Epithelial cell of proximal tubule (primary cell): Measurements from ENCODE around the gene TTLL10. TPM values are rescaled to one million over a fixed set of nuclear protein-coding genes. Genes with fewer than 3 reads are reported as not detected.
"Not testable (repeated sequence)": the region's sequence is repeated elsewhere in the genome, so short reads cannot be mapped to it uniquely, and the experiment has no call there.

Source experiments
- DNase-seq: peaks from one replicate; pipeline ENCODE4 v3.0.0-alpha.2; 2011; ENCODE audit warnings: low read depth
- H3K4me3 ChIP-seq: 2 replicates; pipeline ENCODE4 v1.5.1; 2011; ENCODE audit warnings: low read depth, mild to moderate bottlenecking, low read length
- CTCF ChIP-seq: conservative IDR thresholded peaks from 2 replicates; pipeline ENCODE4 v1.5.1; 2012; ENCODE audit warnings: low read depth, mild to moderate bottlenecking, low read length
- total RNA-seq: library from RNA; depleted of rRNA; stranded (reverse); fragments of >200 nt; gene quantifications from 2 replicates; pipeline ENCODE4 v1.2.3, GENCODE V29; 2015

The TTLL10 gene
- total RNA-seq, 1 donor from 2014 or later, result not detected

- DNase-seq, result no peak
- TF ChIP-seq CTCF, result no peak
- H3K4me3 ChIP-seq, result no peak overlapping the region
Observed at GRCh38 chr1:1146596-1146995, 27.1 kb upstream of the TTLL10 start.

- H3K4me3 ChIP-seq, result no peak overlapping the region
- TF ChIP-seq CTCF, result no peak
- DNase-seq, result no peak
Observed at GRCh38 chr1:1148061-1148460, 25.6 kb upstream of the TTLL10 start.

GRCh38 chr1:1148569-1148968 lies 25.1 kb upstream of the TTLL10 start:
- no peak for TF ChIP-seq CTCF
- no peak overlapping the region for H3K4me3 ChIP-seq
- no peak for DNase-seq

- DNase-seq, result no peak
- no peak for TF ChIP-seq CTCF
- H3K4me3 ChIP-seq, result no peak overlapping the region
Observed at GRCh38 chr1:1149416-1149815, 24.3 kb upstream of the TTLL10 start.

- no peak for DNase-seq
- TF ChIP-seq CTCF, result no peak
- no peak overlapping the region for H3K4me3 ChIP-seq
Observed at GRCh38 chr1:1150100-1150499, 23.6 kb upstream of the TTLL10 start.

- no peak overlapping the region for H3K4me3 ChIP-seq
- DNase-seq, result no peak
- no peak for TF ChIP-seq CTCF
Observed at GRCh38 chr1:1151306-1151705, 22.4 kb upstream of the TTLL10 start.

GRCh38 chr1:1152431-1152830 lies 21.2 kb upstream of the TTLL10 start:
- not testable (repeated sequence) for DNase-seq, H3K4me3 ChIP-seq

- not testable (repeated sequence) for H3K4me3 ChIP-seq, DNase-seq
Observed at GRCh38 chr1:1153215-1153614, 20.5 kb upstream of the TTLL10 start.
